NCI-H460 (cell line): Measurements from ENCODE around the gene ENTPD5. TPM values are rescaled to one million over a fixed set of nuclear protein-coding genes. Genes with fewer than 3 reads are reported as not detected.
A peak's percentile ranks its signal among the peaks of the same experiment; 100 is the strongest.

Source experiments
- DNase-seq: peaks from one replicate; pipeline ENCODE4 v3.0.0-alpha.2; 2016; ENCODE audit warnings: low read depth; ENCODE audit errors: extremely low read depth
- polyA plus RNA-seq: library from polyadenylated mRNA; depleted of rRNA; stranded (reverse); fragments of >200 nt; gene quantifications from 2 replicates; pipeline ENCODE4 v1.2.3, GENCODE V29; 2014; cell fraction: nucleus; rRNA removed
- total RNA-seq: library from RNA; depleted of rRNA; stranded (reverse); fragments of >200 nt; shearing (Covaris generic); gene quantifications from 2 replicates; pipeline ENCODE4 v1.2.3, GENCODE V29; 2014; rRNA removed

Gene ENTPD5, protein sequence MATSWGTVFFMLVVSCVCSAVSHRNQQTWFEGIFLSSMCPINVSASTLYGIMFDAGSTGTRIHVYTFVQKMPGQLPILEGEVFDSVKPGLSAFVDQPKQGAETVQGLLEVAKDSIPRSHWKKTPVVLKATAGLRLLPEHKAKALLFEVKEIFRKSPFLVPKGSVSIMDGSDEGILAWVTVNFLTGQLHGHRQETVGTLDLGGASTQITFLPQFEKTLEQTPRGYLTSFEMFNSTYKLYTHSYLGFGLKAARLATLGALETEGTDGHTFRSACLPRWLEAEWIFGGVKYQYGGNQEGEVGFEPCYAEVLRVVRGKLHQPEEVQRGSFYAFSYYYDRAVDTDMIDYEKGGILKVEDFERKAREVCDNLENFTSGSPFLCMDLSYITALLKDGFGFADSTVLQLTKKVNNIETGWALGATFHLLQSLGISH
- total RNA-seq: 12.6 and 13.8 TPM in 2 replicates
- polyA plus RNA-seq: 12.6 and 13.0 TPM in 2 replicates

DNA sequence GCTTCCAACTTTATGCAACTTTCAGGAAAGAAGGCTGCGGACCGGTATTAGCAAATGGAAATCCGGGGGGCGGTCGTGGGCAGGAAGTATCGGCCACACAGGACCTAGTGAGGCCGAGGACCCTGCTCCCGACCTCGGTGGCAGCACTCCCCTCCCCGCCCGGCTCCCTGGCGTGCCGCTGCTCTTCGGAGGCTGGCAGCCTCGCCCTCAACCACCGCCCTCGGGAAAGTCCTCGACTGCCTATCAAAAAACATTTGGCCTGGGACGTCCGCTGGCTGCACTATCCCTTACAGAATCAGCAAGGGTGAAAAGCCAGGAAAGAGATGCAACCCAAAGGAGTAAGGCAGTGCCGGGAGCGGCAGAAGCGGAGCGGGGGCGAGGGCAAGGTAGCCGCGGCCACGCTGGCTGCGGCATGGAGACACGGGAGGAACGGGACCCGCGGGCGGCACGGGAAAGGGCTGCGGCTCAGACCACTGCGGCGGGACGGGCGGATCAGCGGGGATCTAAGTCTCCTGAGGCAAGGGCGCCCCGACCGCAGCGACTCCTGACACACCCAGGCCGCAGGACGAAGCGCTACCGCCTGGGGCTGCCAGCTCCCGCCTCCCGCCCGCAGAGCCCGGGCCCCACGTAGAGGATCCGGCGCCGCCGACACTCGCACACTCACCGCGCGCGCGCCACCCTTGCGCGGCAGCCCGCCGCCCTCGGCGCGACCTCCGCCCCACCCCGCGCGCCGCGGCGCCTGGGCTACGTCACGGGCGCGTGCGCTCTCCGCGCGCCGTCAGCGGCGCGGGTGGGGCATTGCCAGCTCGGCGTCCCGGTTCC is at the start of gene ENTPD5, which contains the start of gene BBOF1:
Gene ENTPD5 (minus strand): TSS at position 703 of the 822 bp plus-strand sequence. CDS start 31,186 bp downstream, outside the sequence.
Gene BBOF1 (plus strand): TSS at position 764 of the 822 bp plus-strand sequence. CDS start 130 bp downstream, outside the sequence.
- peak; percentile 77 for DNase-seq

DNA sequence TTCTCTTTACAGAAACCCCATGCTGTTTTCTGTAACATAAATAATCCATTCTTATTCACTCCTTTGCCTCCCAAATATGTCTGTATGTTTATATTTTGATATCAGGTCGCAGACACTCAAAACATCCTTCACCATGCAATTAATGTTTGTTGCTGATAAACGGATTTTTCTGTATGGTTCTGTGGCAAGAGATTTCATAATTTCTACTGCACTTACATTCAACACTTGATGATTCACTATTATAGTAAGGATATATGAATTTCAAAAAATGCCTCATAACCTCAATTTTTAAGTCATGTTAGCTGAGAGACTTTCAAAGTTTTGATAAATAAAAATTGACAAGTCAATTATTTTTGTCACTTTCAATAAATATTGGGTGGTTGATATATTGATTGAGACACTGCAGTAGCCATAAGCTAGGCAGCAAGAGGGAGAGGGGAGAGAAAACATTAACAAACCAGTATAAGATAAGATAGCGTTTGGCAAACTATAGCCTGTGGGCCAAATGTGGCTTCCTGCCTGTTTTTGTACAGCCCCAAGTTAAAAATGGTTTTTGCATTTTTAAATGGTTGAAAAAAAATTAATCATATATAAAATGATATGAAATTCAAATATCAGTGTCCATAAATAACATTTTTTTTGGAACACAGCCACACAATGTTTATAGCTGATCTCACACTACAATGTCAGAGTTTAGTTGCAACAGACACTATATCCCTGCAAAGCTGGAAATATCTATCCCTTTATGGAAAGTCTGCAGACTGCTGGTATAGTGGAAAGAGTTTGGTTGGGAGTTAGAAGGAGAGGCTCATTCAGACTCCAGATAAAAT is 46.9 kb upstream of the ENTPD5 start:
- DNase-seq: no peak

DNA sequence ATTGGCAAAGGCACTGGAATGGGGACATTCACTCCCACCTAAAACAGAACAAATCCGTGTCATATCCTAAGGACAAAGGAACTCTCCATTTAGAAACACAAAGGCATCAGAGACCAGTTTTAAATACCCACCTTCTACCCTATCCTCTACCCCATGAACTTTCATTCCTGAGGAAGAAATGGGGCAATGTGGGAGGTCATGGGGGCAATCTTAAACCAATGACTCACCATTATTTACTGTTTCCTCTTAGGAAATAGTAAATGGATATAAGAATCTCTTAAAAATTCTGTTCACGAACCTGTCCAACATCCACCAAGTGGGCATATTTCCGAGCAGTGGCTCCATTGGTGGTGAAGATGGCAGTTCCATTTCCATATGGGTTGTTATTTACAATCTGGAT is 45.8 kb upstream of the ENTPD5 start:
- no peak for DNase-seq

DNA sequence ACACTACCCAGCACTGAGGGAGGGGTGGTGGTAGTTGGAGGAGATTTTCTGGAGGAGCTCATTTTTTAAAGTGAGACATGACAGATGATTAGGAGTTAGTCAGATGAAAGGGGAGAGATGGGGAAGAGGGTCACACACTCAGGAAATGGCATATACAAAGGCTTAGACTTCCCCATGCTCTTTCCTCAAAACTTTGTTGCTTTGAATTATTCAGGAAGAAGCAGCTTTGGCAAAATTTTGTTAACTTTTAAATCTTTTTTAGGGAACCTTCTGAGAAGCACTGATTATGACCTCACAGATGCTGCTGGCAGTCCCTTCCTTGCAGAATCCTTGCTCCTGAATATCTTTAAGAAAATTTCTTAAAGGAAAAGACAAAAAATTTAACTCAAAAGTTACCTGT is 45.3 kb upstream of the ENTPD5 start:
- no peak for DNase-seq

DNA sequence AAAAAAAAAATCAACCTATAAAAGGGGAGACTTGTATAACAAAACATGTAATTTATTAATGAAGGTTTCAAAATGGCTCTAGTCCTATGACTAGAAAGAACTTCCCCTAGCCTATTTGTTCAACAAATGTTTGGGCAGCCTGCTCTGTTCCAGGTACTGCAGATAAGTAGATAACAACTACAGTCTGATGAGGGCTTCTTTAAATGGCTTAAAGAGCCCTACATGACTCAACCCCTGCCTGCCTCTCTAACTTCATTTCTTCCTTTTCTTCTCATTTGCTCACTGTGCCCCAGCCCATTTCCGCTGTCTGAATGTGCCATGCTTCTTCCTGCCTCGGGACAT is 43.7 kb upstream of the ENTPD5 start:
- no peak for DNase-seq

DNA sequence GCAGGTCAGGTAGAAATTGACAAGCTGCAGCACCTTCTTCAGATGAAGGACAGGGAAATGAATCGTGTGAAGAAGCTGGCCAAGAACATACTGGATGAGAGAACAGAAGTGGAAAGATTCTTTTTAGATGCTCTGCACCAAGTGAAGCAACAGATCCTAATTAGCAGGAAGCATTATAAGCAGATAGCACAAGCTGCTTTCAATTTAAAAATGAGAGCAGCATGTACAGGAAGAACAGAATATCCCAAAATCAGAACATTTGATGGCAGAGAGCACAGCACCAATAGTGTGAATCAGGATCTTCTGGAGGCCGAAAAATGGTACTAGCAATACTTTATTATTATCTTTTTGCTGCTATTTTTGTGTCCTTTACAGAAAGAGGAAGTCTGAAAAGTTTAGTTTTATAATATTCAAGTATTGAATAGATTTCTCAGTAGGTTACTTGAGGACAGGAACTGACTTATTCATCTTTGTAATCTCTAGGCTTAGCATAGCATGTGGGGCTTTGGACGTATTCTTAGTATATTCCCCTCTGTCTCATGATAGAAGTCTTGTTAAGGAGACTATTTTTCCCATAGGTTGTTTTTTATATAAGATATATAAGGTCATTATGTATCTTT is 30.9 kb upstream of the ENTPD5 start:
- DNase-seq: no peak

DNA sequence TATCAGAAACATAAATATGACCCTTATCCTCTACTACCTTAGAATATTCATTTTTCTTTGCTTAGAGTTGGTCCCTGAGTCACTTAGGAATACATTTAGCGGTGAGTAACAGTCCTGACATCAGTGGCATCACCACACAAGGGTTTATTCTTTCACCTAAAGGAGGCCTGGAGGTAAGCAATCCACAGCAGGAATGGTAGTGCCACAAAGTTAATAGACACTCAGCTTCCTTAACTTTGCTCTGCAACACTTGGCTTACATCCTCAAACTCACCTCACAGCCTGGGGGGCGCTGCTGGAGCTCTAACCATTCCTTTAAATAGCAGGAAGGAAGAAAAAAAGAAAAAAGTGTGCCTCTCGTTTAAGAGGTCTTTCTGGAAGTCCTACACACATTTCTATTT is 29.2 kb upstream of the ENTPD5 start:
- DNase-seq: no peak

DNA sequence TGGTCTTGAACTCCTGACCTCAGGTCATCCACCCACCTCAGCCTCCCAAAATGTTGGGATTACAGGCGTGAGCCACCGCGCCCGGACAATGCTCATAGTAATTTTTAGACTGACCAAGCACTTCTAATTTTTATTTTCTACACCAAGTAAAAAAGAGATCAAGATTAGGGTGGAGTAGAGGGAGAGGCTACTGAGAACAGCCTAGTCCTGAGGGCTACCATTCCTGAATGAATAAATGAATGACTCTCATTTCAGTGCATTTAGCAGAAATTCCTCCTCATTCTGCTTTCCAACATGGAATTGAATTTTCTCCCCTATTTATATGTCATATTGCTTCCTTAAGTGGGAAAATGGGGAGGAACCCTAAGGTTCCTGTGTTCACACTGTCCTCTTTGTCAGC is 26.4 kb upstream of the ENTPD5 start:
- no peak for DNase-seq

DNA sequence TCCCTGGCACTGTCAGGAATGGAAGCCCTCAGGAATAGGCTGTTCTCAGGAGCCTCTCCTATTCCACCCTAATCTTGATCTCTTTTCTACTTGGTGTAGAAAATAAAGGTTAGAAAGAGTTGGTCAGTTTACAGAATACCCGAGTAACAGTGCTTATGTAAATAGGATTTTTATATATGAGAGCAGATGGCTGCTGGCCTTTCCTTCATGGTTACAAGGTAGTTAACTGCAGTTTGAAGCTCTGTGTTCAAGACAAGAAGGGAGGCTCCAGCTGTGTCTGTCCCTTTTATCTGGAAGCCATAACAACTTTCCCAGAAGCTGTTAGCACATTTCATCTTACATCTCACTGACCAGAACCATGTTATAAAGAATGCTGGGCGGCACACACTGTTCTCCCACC is 23.2 kb upstream of the ENTPD5 start:
- DNase-seq: no peak

DNA sequence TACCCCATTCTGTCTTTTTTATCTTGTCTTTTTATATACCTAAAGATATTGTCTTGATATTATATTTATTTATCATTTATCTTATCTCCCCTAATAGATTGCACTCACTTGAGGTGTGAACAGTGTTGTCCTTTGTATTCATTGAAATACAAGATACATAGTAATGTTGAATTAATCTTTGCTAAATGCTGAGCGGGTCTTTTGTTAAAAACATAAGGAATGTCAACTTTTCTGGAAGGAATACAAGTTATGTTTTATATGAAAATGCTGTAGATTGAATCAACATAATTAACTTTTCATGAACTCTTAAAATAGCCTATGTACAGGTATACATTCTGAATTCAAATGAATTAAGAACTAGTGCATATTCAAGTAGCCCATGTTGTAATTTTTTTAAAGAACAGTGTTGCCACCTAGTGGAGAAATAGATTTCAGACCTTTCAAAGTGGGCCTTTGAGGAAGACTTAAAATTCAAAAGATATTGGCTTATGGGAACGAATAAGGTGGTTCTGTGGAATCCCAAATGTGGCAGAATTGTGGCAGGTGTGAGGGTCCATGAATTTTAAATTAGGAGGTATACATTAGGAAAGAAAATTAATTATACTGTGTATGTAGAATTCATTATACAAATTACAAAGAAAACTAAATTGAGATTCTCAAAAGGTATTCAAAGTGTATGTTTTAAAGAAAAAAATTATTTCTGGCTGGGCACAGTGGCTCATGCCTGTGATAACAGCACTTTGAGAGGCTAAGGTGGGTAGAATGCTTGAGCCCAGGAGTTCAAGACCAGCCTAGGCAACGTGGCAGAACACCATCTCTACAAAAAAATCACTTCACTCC is 19.2 kb upstream of the ENTPD5 start:
- DNase-seq: peak; percentile 65

DNA sequence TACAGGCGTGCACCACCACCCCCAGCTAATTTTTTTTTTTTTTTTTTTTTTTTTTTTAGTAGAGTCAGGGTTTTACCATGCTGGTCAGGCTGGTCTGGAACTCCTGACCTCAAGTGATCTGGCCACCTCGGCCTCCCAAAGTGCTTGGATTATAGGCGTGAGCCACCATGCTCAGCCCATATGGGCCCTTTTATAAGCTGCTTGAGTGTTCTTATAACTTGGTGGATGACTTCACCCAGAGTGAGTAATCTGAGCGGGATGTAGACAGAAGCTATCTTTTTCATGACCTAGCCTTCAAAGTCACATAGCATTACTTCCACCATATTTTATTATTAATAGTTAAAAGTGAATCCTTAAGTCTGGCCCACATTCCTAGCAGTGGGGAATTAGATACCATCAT is 16.5 kb upstream of the ENTPD5 start:
- no peak for DNase-seq

DNA sequence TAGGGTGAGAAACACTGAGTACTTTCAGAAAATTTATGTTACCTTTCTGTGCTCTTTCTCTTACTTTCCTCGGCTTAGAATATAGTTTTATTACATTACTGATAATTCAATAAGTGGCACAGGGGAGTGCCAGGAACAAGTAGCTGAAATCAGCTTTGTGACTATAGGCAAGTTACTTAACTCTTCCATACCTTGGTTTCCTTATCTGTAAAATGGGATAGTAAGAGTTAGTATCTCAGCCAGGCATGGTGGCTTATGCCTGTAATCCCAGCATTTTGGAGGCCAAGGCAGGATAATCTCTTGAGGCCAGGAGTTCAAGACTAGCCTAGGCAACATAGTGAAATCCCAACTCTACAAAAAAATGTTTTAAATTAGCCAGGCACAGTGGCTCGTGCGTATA is 15.5 kb upstream of the ENTPD5 start:
- no peak for DNase-seq

DNA sequence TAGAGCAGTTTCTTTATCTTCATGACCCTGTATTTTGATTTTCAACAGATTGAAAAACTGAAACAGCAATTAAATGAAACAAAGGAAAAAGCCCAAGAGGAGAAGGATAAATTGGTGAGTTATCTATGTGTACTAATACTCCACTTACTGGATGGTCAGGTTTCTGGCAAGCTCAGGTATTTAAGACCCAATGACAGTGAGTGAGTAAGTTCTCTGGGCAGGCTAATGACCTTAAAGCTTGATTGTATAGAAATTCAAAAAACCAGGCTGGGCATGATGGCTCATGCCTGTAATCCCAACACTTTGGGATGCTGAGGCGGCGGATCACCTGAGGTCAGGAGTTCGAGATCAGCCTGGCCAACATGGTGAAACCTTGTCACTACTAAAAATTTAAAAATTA is 10.0 kb upstream of the ENTPD5 start:
- DNase-seq: no peak

DNA sequence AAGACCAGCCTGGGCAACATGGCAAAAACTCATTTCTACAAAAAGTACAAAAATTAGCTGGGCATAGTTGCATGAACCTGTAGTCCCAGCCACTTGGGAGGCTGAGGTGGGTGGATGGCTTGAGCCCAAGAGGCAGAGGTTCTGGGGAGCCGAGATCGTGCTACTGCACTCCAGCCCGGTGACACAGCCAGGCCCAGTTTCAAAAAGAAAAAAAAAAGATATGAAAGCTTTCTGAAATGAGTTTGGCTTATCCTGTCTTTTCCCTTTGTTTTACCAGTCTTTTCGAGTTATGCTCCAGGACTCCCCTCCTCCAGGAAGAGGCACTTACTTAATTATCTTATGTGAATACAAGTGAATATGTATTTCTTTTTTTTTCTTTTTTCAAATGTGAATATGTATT is 3.3 kb upstream of the ENTPD5 start:
- no peak for DNase-seq

DNA sequence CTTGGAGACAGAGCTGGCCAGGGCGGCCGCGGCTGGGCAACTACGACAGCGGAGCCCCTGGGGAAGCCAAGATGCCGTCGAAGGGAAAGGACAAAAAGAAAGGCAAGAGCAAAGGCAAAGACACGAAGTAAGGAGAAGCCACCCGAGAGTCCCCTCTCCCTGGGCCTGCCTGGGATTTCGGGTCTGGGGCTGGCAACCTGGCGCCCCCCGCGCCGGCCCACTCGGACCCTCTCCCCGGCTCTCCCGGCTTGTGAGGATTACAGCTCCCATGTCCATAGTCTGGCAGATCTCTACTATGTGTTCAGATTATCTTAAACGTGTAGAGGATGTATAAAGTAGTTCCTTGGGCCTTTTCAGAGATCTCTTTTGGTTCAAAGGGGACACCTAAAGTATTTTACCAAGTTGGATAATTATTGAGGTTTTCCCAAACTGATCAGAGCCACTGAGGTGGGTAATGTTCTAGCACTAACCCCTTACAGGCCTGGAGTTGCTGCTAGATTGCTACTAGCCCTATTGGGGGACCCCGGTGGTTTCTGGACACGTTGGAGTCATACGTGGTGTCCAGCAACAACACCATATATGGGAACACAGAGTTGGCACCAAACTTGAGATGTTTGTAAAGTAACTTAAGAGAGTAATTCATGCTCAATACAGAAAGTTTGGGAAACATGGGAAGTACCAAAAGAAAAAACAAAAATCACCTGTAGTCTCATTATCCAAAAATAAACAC is 485 bp upstream of the ENTPD5 start:
- no peak for DNase-seq

DNA sequence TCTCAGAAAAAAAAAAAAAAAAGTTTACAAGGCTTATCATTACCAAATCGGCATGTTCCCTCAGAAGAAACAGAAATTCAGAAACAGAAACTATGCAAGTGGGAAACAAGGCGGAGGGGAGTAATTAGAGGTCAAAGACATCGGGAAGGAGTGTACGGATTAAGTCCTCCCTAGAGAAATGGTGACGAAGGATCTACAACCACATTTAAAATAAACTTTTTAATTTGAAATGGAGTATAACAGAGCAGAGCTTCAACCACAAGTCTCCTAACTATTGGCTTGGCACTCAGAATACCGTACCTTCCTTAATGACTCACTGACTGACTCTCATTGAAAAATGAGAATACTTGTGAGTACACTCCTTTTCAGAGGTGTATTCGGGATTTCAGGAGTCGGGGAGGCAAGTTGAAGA is 908 bp downstream of the ENTPD5 start:
- no peak for DNase-seq

DNA sequence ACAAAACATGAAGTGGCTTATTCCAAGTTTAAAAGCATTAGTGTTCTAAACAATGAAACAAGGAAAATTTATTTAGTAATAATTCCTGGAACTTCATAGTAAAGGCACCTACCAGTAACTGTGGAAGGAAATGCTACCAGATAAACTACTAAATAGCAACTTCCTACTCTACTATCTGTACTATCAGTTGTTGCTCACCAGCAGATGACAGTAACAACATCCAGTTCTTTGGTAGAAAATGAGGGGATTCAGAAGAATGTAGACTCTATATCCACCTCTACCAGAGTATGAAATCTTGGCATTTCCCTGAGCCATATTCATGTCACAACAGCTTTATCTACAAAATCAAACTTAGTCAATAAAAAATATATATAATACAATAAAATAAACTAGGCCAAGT is 3.1 kb downstream of the ENTPD5 start:
- no peak for DNase-seq

DNA sequence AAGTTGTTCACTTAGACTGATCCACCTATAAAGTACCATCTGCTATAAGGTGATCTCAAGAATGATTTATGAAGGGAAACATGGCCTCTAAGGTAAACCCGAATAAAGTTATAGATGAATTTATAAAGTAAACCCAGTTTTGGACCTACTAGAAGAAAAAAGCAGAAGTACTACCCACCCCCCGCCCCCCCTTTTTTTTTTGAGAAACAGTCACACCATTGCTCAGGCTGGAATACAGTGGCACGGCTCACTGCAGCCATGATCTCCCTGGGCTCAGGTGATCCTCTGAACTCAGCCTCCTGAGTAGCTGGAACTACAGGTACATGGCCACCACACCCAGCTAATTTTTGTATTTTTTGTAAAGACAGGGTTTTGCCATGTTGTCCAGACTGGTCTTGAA is 3.9 kb downstream of the ENTPD5 start:
- no peak for DNase-seq

DNA sequence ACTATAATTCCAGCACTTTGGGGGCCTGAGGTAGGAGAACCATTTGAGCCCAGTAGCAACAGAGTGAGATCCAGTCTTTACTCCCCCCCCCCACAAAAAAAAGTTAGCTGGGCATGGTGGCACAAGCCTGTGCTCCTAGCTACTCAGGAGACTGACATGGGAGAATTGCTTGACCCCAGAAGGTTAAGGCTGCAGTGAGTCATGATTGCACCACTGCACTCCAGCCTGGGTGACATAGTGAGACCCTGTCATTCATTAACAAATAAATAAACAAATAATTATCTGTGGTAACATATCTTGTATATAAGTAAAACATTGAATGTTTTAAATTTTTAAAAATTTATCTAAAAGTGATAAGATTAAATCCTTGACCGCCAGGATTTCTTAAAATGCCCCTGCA is 4.8 kb downstream of the ENTPD5 start:
- DNase-seq: no peak
